ENCODE results near the gene DDI2. TPM values are rescaled to one million over a fixed set of nuclear protein-coding genes. Genes with fewer than 3 reads are reported as not detected.

The DDI2 gene
- total RNA-seq, 1 donor from 2014 or later = 26.1 TPM

- H3K4me1 Mint-ChIP-seq (ENCODE audit: low read depth, unreplicated experiment) = peaks cover 13% of the 10 kb centered on the region
- no peaks in the 10 kb centered on the region for H3K36me3 ChIP-seq (ENCODE audit: insufficient read depth, low read length)
- no peaks in the 10 kb centered on the region for H3K27me3 Mint-ChIP-seq (ENCODE audit: low read depth, unreplicated experiment)
- peak overlapping the region; percentile 98 for H3K9ac ChIP-seq (ENCODE audit: low read length)
- peak overlapping the region; percentile 93 for H3K4me3 Mint-ChIP-seq (ENCODE audit: unreplicated experiment)
- H3K9me3 ChIP-seq (ENCODE audit: insufficient read depth, low read depth, low read length) = no peaks in the 10 kb centered on the region
- DNase-seq (ENCODE audit: low read depth) (no peak), FAIRE-seq (no peak)
- H3K4me1 ChIP-seq (ENCODE audit: insufficient read depth, low read length) = peaks cover 18% of the 10 kb centered on the region
- H3K27me3 ChIP-seq (ENCODE audit: insufficient read depth, low read length) = no peaks in the 10 kb centered on the region
- H3K27ac Mint-ChIP-seq (ENCODE audit: unreplicated experiment) = peak overlapping the region; percentile 78
- TF ChIP-seq EZH2 (IDR thresholded peaks at IDR 0.05; ENCODE audit: insufficient read depth, low read length) = no peak
- no peak for TF ChIP-seq CTCF (IDR thresholded peaks at IDR 0.05; ENCODE audit: insufficient read depth, low read depth, low read length)
- peak overlapping the region; percentile 20 for H2AFZ ChIP-seq (ENCODE audit: low read depth, low read length)
- H3K27ac ChIP-seq (ENCODE audit: low read depth, low read length) = peak overlapping the region; percentile 87
- peaks cover 37% of the 10 kb centered on the region for H4K20me1 ChIP-seq (ENCODE audit: insufficient read depth, low read length)
- H3K4me3 ChIP-seq (ENCODE audit: insufficient read depth, low read depth, low read length) = peak overlapping the region; percentile 68
- H3K4me2 ChIP-seq (ENCODE audit: low read length) = peak overlapping the region; percentile 92
- peaks cover 58% of the 10 kb centered on the region for H3K79me2 ChIP-seq (ENCODE audit: insufficient read depth, low read length)
- peaks cover 2% of the 10 kb centered on the region for H3K9me3 Mint-ChIP-seq (ENCODE audit: unreplicated experiment)
- H3K36me3 Mint-ChIP-seq (ENCODE audit: low read depth, unreplicated experiment) = peaks cover 8% of the 10 kb centered on the region
Observed at GRCh38 chr1:15684468-15685291, 67.4 kb downstream of the DDI2 start.

GRCh38 chr1:15685820-15686219, 68.6 kb downstream of the DDI2 start:
- Histone ChIP-seq H3K79me2 (ENCODE audit: insufficient read depth, low read length) (peaks cover 69% of the 10 kb centered on the region), H3K9ac (ENCODE audit: low read length) (peak overlapping the region; percentile 1), H3K9me3 (ENCODE audit: insufficient read depth, low read depth, low read length) (no peaks in the 10 kb centered on the region), H3K27me3 (ENCODE audit: insufficient read depth, low read length) (no peaks in the 10 kb centered on the region), H3K4me2 (ENCODE audit: low read length) (peak overlapping the region; percentile 92), H4K20me1 (ENCODE audit: insufficient read depth, low read length) (peaks cover 46% of the 10 kb centered on the region), H3K4me3 (ENCODE audit: insufficient read depth, low read depth, low read length) (peak overlapping the region; percentile 68), H2AFZ (ENCODE audit: low read depth, low read length) (no peak overlapping the region), H3K36me3 (ENCODE audit: insufficient read depth, low read length) (no peaks in the 10 kb centered on the region), H3K4me1 (ENCODE audit: insufficient read depth, low read length) (peaks cover 10% of the 10 kb centered on the region), H3K27ac (ENCODE audit: low read depth, low read length) (no peak overlapping the region)
- Mint-ChIP-seq H3K9me3 (ENCODE audit: unreplicated experiment) (peaks cover 2% of the 10 kb centered on the region), H3K4me1 (ENCODE audit: low read depth, unreplicated experiment) (peaks cover 10% of the 10 kb centered on the region), H3K4me3 (ENCODE audit: unreplicated experiment) (peak overlapping the region; percentile 93), H3K27me3 (ENCODE audit: low read depth, unreplicated experiment) (no peaks in the 10 kb centered on the region), H3K27ac (ENCODE audit: unreplicated experiment) (no peak overlapping the region), H3K36me3 (ENCODE audit: low read depth, unreplicated experiment) (peaks cover 8% of the 10 kb centered on the region)
- TF ChIP-seq CTCF (IDR thresholded peaks at IDR 0.05; ENCODE audit: insufficient read depth, low read depth, low read length) (no peak), EZH2 (IDR thresholded peaks at IDR 0.05; ENCODE audit: insufficient read depth, low read length) (no peak)
- no peak for DNase-seq (ENCODE audit: low read depth)
- no peak for FAIRE-seq

- FAIRE-seq = no peak
- Histone ChIP-seq H3K4me2 (ENCODE audit: low read length) (no peak overlapping the region), H3K27ac (ENCODE audit: low read depth, low read length) (no peak overlapping the region), H2AFZ (ENCODE audit: low read depth, low read length) (no peak overlapping the region), H3K79me2 (ENCODE audit: insufficient read depth, low read length) (peaks cover 85% of the 10 kb centered on the region), H4K20me1 (ENCODE audit: insufficient read depth, low read length) (peaks cover 62% of the 10 kb centered on the region), H3K9ac (ENCODE audit: low read length) (no peak overlapping the region), H3K9me3 (ENCODE audit: insufficient read depth, low read depth, low read length) (no peaks in the 10 kb centered on the region), H3K4me3 (ENCODE audit: insufficient read depth, low read depth, low read length) (no peak overlapping the region), H3K36me3 (ENCODE audit: insufficient read depth, low read length) (no peaks in the 10 kb centered on the region), H3K27me3 (ENCODE audit: insufficient read depth, low read length) (no peaks in the 10 kb centered on the region), H3K4me1 (ENCODE audit: insufficient read depth, low read length) (peaks cover 3% of the 10 kb centered on the region)
- peaks cover 12% of the 10 kb centered on the region for H3K36me3 Mint-ChIP-seq (ENCODE audit: low read depth, unreplicated experiment)
- TF ChIP-seq CTCF (IDR thresholded peaks at IDR 0.05; ENCODE audit: insufficient read depth, low read depth, low read length) (no peak), EZH2 (IDR thresholded peaks at IDR 0.05; ENCODE audit: insufficient read depth, low read length) (no peak)
- no peak for DNase-seq (ENCODE audit: low read depth)
- H3K4me1 Mint-ChIP-seq (ENCODE audit: low read depth, unreplicated experiment) = peaks cover 10% of the 10 kb centered on the region
- H3K27me3 Mint-ChIP-seq (ENCODE audit: low read depth, unreplicated experiment) = no peaks in the 10 kb centered on the region
- H3K27ac Mint-ChIP-seq (ENCODE audit: unreplicated experiment) = no peak overlapping the region
- no peak overlapping the region for H3K4me3 Mint-ChIP-seq (ENCODE audit: unreplicated experiment)
- H3K9me3 Mint-ChIP-seq (ENCODE audit: unreplicated experiment) = peaks cover 2% of the 10 kb centered on the region
Observed at GRCh38 chr1:15687446-15687845, 70.2 kb downstream of the DDI2 start.
